MCF 10A (cell line): Measurements from ENCODE around the gene OR51F1. TPM values are rescaled to one million over a fixed set of nuclear protein-coding genes. Genes with fewer than 3 reads are reported as not detected.

Experiments
- BruUV-seq: library from RNA; stranded (reverse); fragments of 400-500 nt; replicated peaks from 2 replicates; lab custom pipeline; 2021; lab: Mats Ljungman, UMichigan
- CTCF ChIA-PET: fragments of 300-600 bp; sonication (Branson Sonifier 250); formaldehyde crosslinking; extraction: SDS; loops from one replicate; lab custom pipeline; 2021; ENCODE audit warnings: antibody characterized with exemption, inconsistent platforms; lab: Yijun Ruan, JAX
- POLR2A ChIA-PET: fragments of 300-600, 350-650 bp; sonication (Branson Sonifier 250); formaldehyde crosslinking; extraction: SDS; loops from one replicate; lab custom pipeline; 2020; ENCODE audit warnings: antibody characterized with exemption, inconsistent platforms; lab: Yijun Ruan, JAX
- DNase-seq: peaks from one replicate; pipeline ENCODE4 v3.0.0-alpha.2; 2018; ENCODE audit not compliant: unreplicated experiment
- H3K27ac Mint-ChIP-seq: one replicate; pipeline ENCODE4 v1.8.0; 2022; ENCODE audit warnings: mild to moderate bottlenecking, low read depth, mixed read lengths; ENCODE audit not compliant: unreplicated experiment
- H3K27me3 Mint-ChIP-seq: one replicate; pipeline ENCODE4 v1.8.0; 2022; ENCODE audit warnings: mixed read lengths; ENCODE audit not compliant: insufficient read depth, unreplicated experiment
- H3K36me3 Mint-ChIP-seq: one replicate; pipeline ENCODE4 v1.8.0; 2022; ENCODE audit warnings: mild to moderate bottlenecking, moderate library complexity, mixed read lengths; ENCODE audit not compliant: insufficient read depth, unreplicated experiment
- H3K4me1 Mint-ChIP-seq: one replicate; pipeline ENCODE4 v1.8.0; 2022; ENCODE audit warnings: mixed read lengths; ENCODE audit not compliant: insufficient read depth, unreplicated experiment
- H3K4me3 Mint-ChIP-seq: one replicate; pipeline ENCODE4 v1.8.0; 2022; ENCODE audit warnings: mild to moderate bottlenecking, moderate library complexity, mixed read lengths; ENCODE audit not compliant: unreplicated experiment
- H3K9me3 Mint-ChIP-seq: one replicate; pipeline ENCODE4 v1.8.0; 2022; ENCODE audit warnings: mixed read lengths; ENCODE audit not compliant: unreplicated experiment
- intact Hi-C: fragments of 100-400 bp; cut with micrococcal nuclease; formaldehyde crosslinking; loops from 2 replicates; pipeline ENCODE4 v1.14.1; 2022
- total RNA-seq: library from RNA; stranded (reverse); gene quantifications from 2 replicates; pipeline ENCODE4 v1.2.3, GENCODE V29; 2022
- TF ChIP-seq, protein P1 (sequence below): fragments of 200-600 bp; IDR thresholded peaks from one replicate; pipeline ENCODE4 v1.8.0; 2022; ENCODE audit warnings: antibody characterized with exemption, mild to moderate bottlenecking; ENCODE audit not compliant: unreplicated experiment

OR51F1 gene
- total RNA-seq, 1 experiment from 2014 or later: not detected

DNA sequence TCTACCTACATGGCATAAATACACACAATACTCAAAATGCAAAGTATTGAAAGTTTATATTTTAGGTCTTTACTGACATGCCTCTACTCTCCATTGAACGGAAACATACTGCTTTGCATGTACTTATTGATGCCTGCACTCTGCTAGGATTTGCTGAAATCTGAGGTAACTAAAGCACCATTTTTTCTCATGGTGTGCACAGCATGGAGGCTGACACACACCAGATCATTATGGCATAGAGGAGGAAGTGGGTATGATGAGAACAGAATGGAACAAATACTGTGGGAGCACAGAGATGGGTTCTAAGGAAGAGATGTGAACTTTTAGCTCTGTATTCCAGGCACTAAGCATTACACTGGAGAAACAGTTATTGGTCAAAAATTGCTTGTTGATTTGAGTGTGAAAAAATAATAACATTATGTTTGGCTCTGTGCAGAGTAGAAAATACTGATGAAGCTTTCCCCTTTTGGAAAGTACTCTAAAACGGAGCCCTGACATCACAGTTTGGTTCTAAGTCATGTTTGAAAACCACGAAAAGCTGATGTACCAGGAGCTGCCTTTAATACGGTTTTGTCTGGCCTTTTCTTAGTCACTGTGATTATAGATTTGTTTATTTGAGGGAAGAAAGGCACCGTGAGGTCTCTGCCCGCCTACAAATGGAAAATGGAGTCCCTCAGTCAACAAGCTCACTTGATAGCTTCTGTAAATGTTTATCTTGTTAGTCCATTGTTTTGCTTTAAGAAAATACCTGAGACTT is 28.9 kb upstream of the OR51F1 start:
- no TSS peak for BruUV-seq
- DNase-seq: no peak
- POLR2A ChIA-PET: no interaction called here
- TF ChIP-seq, protein P1, sequence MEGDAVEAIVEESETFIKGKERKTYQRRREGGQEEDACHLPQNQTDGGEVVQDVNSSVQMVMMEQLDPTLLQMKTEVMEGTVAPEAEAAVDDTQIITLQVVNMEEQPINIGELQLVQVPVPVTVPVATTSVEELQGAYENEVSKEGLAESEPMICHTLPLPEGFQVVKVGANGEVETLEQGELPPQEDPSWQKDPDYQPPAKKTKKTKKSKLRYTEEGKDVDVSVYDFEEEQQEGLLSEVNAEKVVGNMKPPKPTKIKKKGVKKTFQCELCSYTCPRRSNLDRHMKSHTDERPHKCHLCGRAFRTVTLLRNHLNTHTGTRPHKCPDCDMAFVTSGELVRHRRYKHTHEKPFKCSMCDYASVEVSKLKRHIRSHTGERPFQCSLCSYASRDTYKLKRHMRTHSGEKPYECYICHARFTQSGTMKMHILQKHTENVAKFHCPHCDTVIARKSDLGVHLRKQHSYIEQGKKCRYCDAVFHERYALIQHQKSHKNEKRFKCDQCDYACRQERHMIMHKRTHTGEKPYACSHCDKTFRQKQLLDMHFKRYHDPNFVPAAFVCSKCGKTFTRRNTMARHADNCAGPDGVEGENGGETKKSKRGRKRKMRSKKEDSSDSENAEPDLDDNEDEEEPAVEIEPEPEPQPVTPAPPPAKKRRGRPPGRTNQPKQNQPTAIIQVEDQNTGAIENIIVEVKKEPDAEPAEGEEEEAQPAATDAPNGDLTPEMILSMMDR: no peak
- CTCF ChIA-PET: interaction anchor here (0.5 to 1.8 kb wide), 2 partner anchors 10 to 119 kb away, joined by 3 read pairs; no protein-coding TSS in a partner anchor
- Mint-ChIP-seq H3K27me3 (peaks cover 10% of the 10 kb centered on the region), H3K36me3 (no peaks in the 10 kb centered on the region), H3K9me3 (peaks cover 13% of the 10 kb centered on the region), H3K4me1 (no peaks in the 10 kb centered on the region), H3K27ac (no peak overlapping the region), H3K4me3 (no peak overlapping the region)
- intact Hi-C loops: no loop called here

DNA sequence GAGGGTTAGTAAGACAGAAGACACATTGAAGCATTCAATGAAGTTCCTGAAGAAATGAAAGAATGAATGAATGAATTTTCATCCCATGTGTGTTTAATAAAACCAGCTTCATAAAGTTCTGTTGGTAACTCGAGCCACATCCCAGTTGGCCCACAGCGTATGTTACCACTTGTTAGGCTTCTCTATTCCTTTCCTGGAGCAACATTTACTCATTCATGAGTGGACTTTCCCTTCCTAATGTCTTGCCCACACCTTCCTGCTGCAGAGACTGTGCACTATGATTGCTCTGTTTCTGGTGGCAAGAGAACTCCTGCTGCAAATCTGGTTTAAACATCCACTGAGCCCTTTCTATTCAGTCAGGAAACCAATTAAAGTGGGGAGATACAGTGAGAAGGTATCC is 27.5 kb upstream of the OR51F1 start:
- POLR2A ChIA-PET: no interaction called here
- CTCF ChIA-PET: interaction anchor here (1.2 kb wide), 1 partner anchor 611 kb away, joined by 3 read pairs; no protein-coding TSS in a partner anchor

DNA sequence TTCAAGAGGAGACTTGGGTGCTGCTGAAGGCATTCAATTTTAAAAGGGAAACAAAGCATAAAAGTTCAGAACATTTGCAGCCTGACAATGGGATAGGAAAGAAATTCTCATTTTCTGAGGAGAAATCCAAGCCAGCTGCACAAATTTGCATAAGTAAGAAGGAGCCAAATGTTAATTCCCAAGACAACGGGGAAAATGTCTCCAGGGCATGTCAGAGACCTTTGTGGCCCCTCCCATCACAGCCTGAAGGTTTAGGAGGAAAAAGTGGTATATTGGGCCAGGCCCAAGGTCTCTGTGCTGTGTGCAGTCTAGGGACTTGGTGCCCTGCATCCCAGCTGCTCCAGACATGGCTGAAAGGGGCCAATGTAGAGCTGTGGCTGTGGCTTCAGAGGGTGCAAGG is 12.7 kb upstream of the OR51F1 start:
- BruUV-seq: no TSS peak
- Mint-ChIP-seq H3K27ac (no peak overlapping the region), H3K36me3 (no peaks in the 10 kb centered on the region), H3K27me3 (peaks cover 8% of the 10 kb centered on the region), H3K4me1 (no peaks in the 10 kb centered on the region), H3K9me3 (peaks cover 7% of the 10 kb centered on the region), H3K4me3 (no peak overlapping the region)
- CTCF ChIA-PET: no interaction called here
- POLR2A ChIA-PET: no interaction called here
- TF ChIP-seq, protein P1: no peak
- no peak for DNase-seq
- intact Hi-C loops: no loop called here

More for the DNA sequence above, 27.5 kb upstream of the OR51F1 start:
- no peaks in the 10 kb centered on the region for H3K4me1 Mint-ChIP-seq
- DNase-seq: no peak
- peaks cover 16% of the 10 kb centered on the region for H3K9me3 Mint-ChIP-seq
- peaks cover 24% of the 10 kb centered on the region for H3K27me3 Mint-ChIP-seq
- BruUV-seq: no TSS peak
- TF ChIP-seq, protein P1: no peak
- no peak overlapping the region for H3K27ac Mint-ChIP-seq
- no peak overlapping the region for H3K4me3 Mint-ChIP-seq
- intact Hi-C loops: no loop called here
- no peaks in the 10 kb centered on the region for H3K36me3 Mint-ChIP-seq

DNA sequence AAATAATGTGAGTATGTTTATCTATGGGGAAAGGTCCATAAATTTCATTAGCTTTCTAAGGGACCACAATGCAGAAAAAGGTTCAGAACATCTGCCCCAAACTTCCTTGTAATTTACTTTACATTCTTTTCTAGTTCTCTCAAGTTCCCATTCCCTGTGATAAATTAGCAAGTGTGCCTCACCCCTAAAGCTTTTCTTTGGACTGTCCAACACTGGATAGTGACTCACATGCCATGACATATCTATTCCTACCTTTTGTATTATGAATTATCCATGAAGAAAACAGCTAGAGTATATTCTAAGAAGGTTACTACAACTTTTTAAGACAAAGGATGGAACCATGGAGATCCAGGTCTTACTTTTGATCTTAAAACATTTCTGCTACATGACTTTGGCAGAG is 1.6 kb downstream of the OR51F1 start:
- no peak overlapping the region for H3K27ac Mint-ChIP-seq
- ChIA-PET CTCF (interaction anchor here (0.6 kb wide), 1 partner anchor 19 kb away, joined by 3 read pairs; no protein-coding TSS in a partner anchor), POLR2A (no interaction called here)
- no peak overlapping the region for H3K4me3 Mint-ChIP-seq
- H3K36me3 Mint-ChIP-seq: no peaks in the 10 kb centered on the region
- TF ChIP-seq, protein P1: no peak
- no peaks in the 10 kb centered on the region for H3K4me1 Mint-ChIP-seq
- H3K9me3 Mint-ChIP-seq: no peaks in the 10 kb centered on the region
- peaks cover 33% of the 10 kb centered on the region for H3K27me3 Mint-ChIP-seq
- BruUV-seq: no TSS peak
- intact Hi-C loops: no loop called here
- DNase-seq: no peak
